Prostate gland (tissue), 2 donors: ENCODE results near the gene ARHGAP29.

Experiments used
- CTCF ChIP-seq, 4 experiments: fragments of 200-600 bp in 2 of 4; fragments of 450-650 bp in 2 of 4; sonication (generic) in 2 of 4; IDR thresholded peaks; 1 replicate in 3 of 4; 2 replicates in 1 of 4; pipeline ENCODE4 v1.5.1; 2016 to 2019; ENCODE audit warnings: antibody characterized with exemption in 4 of 4, mild to moderate bottlenecking in 2 of 4, moderate library complexity in 2 of 4
- POLR2A ChIP-seq: fragments of 450-650 bp; IDR thresholded peaks from one replicate; pipeline ENCODE4 v1.6.1; 2016; ENCODE audit warnings: antibody characterized with exemption, mild to moderate bottlenecking
- POLR2AphosphoS5 ChIP-seq: sonication (generic); formaldehyde crosslinking; IDR thresholded peaks from one replicate; pipeline ENCODE4 v1.6.1; 2017; ENCODE audit warnings: antibody characterized with exemption

GRCh38 chr1:94275083-94275482 is 37.7 kb upstream of the ARHGAP29 start:
- no peak for TF ChIP-seq POLR2A
- no peak for TF ChIP-seq CTCF (IDR thresholded peaks at IDR 0.05)
- no peak for TF ChIP-seq POLR2AphosphoS5
